ENCODE data around the gene MEG3. TPM values are rescaled to one million over a fixed set of nuclear protein-coding genes. Genes with fewer than 3 reads are reported as not detected.

The MEG3 gene
- total and polyA plus RNA-seq, 9 of the 15 experiments (the other 6 are each of a cell fraction or from before 2014, with no cell fraction given): 0.10 to 5.3 (median 1.0) TPM; not detected in 1

GRCh38 chr14:100785626-100786025, 40.3 kb upstream of the MEG3 start (continued):
- no peak for TF ChIP-seq ZKSCAN3 (CRISPR knock-in tag; IDR thresholded peaks at IDR 0.05)
- TF ChIP-seq, protein P1, sequence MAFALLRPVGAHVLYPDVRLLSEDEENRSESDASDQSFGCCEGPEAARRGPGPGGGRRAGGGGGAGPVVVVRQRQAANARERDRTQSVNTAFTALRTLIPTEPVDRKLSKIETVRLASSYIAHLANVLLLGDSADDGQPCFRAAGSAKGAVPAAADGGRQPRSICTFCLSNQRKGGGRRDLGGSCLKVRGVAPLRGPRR (CRISPR knock-in tag; IDR thresholded peaks at IDR 0.05): no peak

DNA sequence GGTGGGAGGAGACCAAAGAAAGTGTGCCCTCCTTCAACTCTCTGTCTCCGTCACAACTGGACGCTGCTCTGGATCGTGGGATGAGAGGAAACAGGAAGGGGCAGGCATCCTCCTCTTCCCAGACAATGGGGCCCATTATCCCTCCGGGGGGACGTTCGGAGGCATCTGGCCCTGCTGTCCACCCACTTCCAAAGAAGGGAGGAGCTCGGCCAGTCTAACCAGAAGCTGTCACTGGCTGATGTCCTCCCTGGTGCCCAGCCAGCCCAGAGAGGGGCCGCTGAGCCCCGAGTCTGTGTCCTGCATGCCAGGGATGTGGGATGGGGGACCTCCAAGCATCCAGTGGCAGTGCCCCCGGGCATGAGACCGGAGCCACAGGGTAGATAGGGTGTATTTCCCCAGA, 39.8 kb upstream of the MEG3 start:
- no TSS peak for BruUV-seq (replicated peaks)
- FAIRE-seq (no peak), ATAC-seq (no peak), DNase-seq (ENCODE audit: extremely low read depth in 1 of 4, low spot score in 3 of 4) (no peak)
- Histone ChIP-seq H3K79me2 (ENCODE audit: control insufficient read depth, insufficient read depth, low read length) (no peaks in the 10 kb centered on the region), H4K20me1 (replicated peaks; ENCODE audit: control insufficient read depth, insufficient read depth, low read length) (no peaks in the 10 kb centered on the region), H2AFZ (ENCODE audit: low read depth, low read length) (no peak overlapping the region), H3K36me3 (ENCODE audit: control insufficient read depth, insufficient read depth, low read length) (no peaks in the 10 kb centered on the region), H3K9me1 (ENCODE audit: control insufficient read depth, insufficient read depth, low read length) (no peaks in the 10 kb centered on the region), H3K9me3 (replicated peaks; ENCODE audit: control insufficient read depth, insufficient read depth, low read depth, low read length) (no peaks in the 10 kb centered on the region), H3K4me1 (replicated peaks in 1 of 2; ENCODE audit: control insufficient read depth in 2 of 2, insufficient read depth in 2 of 2, low read length in 2 of 2) (peaks cover 32 to 46% of the 10 kb centered on the region in 2 experiments), H3K9ac (ENCODE audit: insufficient read depth in 1 of 2, low read depth in 2 of 2, low read length in 2 of 2) (no peak overlapping the region), H3K27ac (ENCODE audit: extremely low read depth, low read depth, low read length) (no peak overlapping the region), H3K4me3 (no peak overlapping the region), H3K27me3 (ENCODE audit: control insufficient read depth in 2 of 2, insufficient read depth in 2 of 2, low read length in 2 of 2) (no peaks in the 10 kb centered on the region), H3K4me2 (ENCODE audit: insufficient read depth, low read length) (no peak overlapping the region)
- intact Hi-C loops (cut with micrococcal nuclease): no loop called here
- in situ Hi-C loops (cut with MboI): no loop called here
- CTCF ChIA-PET (ENCODE audit: low intra/inter-chr PET ratio): no interaction called here
- TF ChIP-seq NR2F6 (CRISPR knock-in tag; IDR thresholded peaks at IDR 0.05) (no peak), UBTF (IDR thresholded peaks at IDR 0.05; ENCODE audit: borderline replicate concordance in 1 of 2, low read depth in 2 of 2, low read length in 2 of 2) (no peak), FOS (IDR thresholded peaks at IDR 0.05; ENCODE audit: extremely low read depth, insufficient read length) (no peak), MTF1 (CRISPR knock-in tag; IDR thresholded peaks at IDR 0.05; ENCODE audit: borderline replicate concordance) (no peak), NR2C1 (IDR thresholded peaks at IDR 0.05) (no peak), NR2C1 (tag; IDR thresholded peaks at IDR 0.05) (no peak), ZBED1 (IDR thresholded peaks at IDR 0.05) (no peak), ERF (CRISPR knock-in tag; IDR thresholded peaks at IDR 0.05) (no peak), NCOA2 (IDR thresholded peaks at IDR 0.05; ENCODE audit: partially characterized antibody in 2 of 2) (no peak)
- WGBS (ENCODE audit: insufficient coverage, low coverage, missing lambda C conversion rate): 73% methylated on average over 3 of the region's 11 CpGs
- POLR2A ChIA-PET: interaction anchor here (0.6 kb wide), 1 partner anchor 14 kb away, joined by 3 read pairs; no protein-coding TSS in a partner anchor

Data from K562 (cell line).